HG02973 (cell line): ENCODE measurements around the gene MATN1.

Source experiments
- ATAC-seq: cut with Tn5 transposase; IDR thresholded peaks from one replicate; pipeline ENCODE4 v1.9.1; 2021; ENCODE audit warnings: moderate library complexity; ENCODE audit not compliant: unreplicated experiment

MATN1 gene

GRCh38 chr1:30665216-30666010, 58.0 kb downstream of the MATN1 start:
- no peak for ATAC-seq

GRCh38 chr1:30664103-30664755, 59.2 kb downstream of the MATN1 start:
- ATAC-seq: no peak

- ATAC-seq: no peak
These were observed 59.7 kb downstream of the MATN1 start for GRCh38 chr1:30663596-30664091.

- ATAC-seq: no peak
These were observed 61.0 kb downstream of the MATN1 start for GRCh38 chr1:30662291-30662840.

GRCh38 chr1:30661311-30661710, 62.1 kb downstream of the MATN1 start:
- no peak for ATAC-seq
